ENCODE results near the gene CDHR5.

CDHR5 gene

GRCh38 chr11:612201-612960, 12.4 kb downstream of the CDHR5 start:
- Histone ChIP-seq H3K4me1 (ENCODE audit: control insufficient read depth in 5 of 5, insufficient read depth in 5 of 5, low read length in 5 of 5) (peaks cover 0 to 45% (median 26%) of the 10 kb centered on the region in 5 donors), H3K9ac (ENCODE audit: low read length in 5 of 5) (no peak overlapping the region), H3K27ac (ENCODE audit: low read depth, low read length) (no peak overlapping the region), H3K36me3 (ENCODE audit: control insufficient read depth in 5 of 5, insufficient read depth in 5 of 5, low read length in 5 of 5) (peaks cover 0 to 65% (median 60%) of the 10 kb centered on the region in 5 donors), H3K4me3 (ENCODE audit: low read depth in 1 of 5, low read length in 5 of 5) (no peak overlapping the region), H3K27me3 (ENCODE audit: control insufficient read depth in 5 of 5, insufficient read depth in 4 of 5, low read length in 5 of 5) (no peaks in the 10 kb centered on the region), H3K9me3 (ENCODE audit: control insufficient read depth in 5 of 5, low read length in 5 of 5) (no peaks in the 10 kb centered on the region)

DNA sequence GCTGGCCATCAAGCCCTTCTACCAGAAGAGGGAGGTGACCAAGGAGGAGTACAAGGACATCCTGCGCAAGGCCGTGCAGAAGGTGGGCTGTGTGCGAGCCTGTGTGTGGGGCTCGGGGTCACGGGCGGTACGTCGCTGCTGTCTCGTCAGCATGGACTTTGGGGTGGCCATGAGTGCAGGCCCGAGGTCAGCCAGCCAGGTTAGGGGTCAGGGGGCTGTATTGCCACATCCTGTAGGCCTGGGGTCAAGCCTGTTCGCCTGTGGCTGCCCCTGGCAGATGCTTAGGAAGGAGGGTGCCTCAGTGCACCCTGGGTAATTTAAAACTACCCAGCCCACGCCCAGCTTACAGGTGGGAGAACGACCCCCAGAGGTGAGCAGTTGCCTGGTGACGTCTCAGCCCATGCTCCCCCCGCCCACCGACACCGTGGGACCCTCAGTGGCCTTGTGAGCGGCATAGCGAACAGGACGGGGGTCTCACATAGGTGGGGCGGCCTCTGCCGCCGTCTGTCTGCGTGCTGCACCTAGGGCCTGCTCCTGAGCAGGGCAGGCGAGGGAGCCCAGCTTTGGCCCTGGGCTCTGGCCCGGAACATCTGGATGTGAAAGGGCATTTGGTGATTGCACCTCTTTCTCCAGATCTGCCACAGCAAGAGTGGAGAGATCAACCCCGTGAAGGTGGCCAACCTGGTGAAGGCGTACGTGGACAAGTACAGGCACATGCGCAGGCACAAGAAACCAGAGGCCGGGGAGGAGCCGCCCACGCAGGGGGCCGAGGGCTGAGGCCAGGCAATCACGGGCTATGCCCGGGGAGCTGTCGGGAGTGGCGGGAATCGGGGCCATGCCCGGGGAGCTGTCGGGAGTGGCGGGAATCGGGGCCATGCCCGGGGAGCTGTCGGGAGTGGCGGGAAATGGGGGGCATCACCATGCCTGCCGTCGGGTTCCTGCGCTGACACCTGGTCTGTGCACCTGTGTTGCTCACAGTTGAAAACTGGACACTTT, 13.5 kb downstream of the CDHR5 start:
- no peaks in the 10 kb centered on the region for H3K27me3 ChIP-seq (ENCODE audit: control insufficient read depth in 5 of 5, insufficient read depth in 4 of 5, low read length in 5 of 5)
- no peak overlapping the region for H3K27ac ChIP-seq (ENCODE audit: low read depth, low read length)
- H3K9me3 ChIP-seq (ENCODE audit: control insufficient read depth in 5 of 5, low read length in 5 of 5) = no peaks in the 10 kb centered on the region
- H3K4me3 ChIP-seq (ENCODE audit: low read depth in 1 of 5, low read length in 5 of 5) = no peak overlapping the region
- peaks cover 0 to 76% (median 71%) of the 10 kb centered on the region in 5 donors for H3K36me3 ChIP-seq (ENCODE audit: control insufficient read depth in 5 of 5, insufficient read depth in 5 of 5, low read length in 5 of 5)
- peaks cover 0 to 37% (median 22%) of the 10 kb centered on the region in 5 donors for H3K4me1 ChIP-seq (ENCODE audit: control insufficient read depth in 5 of 5, insufficient read depth in 5 of 5, low read length in 5 of 5)
- no peak overlapping the region for H3K9ac ChIP-seq (ENCODE audit: low read length in 5 of 5)

DNA sequence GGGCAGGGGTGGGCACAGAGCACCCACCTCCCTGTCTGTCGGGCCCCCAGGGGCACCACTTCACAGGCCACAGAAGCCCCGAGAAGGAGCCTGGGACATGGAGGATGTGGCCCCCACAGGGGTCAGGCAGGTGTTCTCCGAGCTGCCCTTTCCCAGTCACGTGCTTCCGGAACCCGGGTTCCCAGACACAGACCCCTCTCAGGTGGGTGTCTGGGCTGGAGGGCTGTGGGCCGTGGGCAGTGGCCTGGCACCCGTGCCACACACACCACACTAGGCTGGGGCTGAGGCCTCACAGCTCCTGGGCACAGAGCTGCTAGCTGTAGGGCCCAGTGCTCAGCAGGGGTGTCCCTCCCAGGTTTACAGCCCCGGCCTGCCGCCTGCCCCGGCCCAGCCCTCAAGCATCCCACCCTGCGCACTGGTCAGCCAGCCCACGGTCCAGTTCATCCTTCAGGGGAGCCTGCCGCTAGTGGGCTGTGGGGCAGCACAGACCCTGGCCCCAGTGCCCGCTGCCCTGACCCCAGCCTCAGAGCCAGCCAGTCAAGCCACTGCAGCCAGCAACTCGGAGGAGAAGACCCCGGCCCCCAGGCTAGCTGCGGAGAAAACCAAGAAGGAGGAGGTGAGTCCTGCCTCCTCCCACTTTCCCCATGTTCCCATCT, 14.5 kb downstream of the CDHR5 start:
- H3K27me3 ChIP-seq (ENCODE audit: control insufficient read depth in 5 of 5, insufficient read depth in 4 of 5, low read length in 5 of 5) = no peaks in the 10 kb centered on the region
- no peak overlapping the region for H3K27ac ChIP-seq (ENCODE audit: low read depth, low read length)
- H3K36me3 ChIP-seq (ENCODE audit: control insufficient read depth in 5 of 5, insufficient read depth in 5 of 5, low read length in 5 of 5) = peaks cover 0 to 86% (median 81%) of the 10 kb centered on the region in 5 donors
- no peaks in the 10 kb centered on the region for H3K9me3 ChIP-seq (ENCODE audit: control insufficient read depth in 5 of 5, low read length in 5 of 5)
- no peak overlapping the region for H3K9ac ChIP-seq (ENCODE audit: low read length in 5 of 5)
- peaks cover 0 to 30% (median 17%) of the 10 kb centered on the region in 5 donors for H3K4me1 ChIP-seq (ENCODE audit: control insufficient read depth in 5 of 5, insufficient read depth in 5 of 5, low read length in 5 of 5)
- H3K4me3 ChIP-seq (ENCODE audit: low read depth in 1 of 5, low read length in 5 of 5) = no peak overlapping the region

DNA sequence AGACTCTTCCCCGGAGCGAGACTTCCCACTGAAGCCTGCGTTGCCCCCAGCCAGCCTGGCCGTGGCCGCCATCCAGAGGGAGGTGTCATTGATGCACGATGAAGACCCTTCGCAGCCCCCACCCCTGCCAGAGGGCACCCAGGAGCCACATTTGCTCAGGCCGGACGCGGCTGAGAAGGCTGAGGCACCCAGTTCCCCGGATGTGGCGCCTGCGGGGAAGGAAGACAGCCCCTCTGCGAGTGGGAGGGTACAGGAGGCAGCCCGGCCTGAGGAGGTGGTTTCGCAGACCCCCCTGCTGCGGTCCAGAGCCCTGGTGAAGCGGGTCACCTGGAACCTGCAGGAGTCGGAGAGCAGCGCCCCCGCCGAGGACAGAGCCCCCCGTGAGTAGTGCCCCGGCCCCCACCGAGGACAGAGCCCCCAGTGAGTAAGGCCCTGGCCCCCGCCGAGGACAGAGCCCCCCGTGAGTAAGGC, 15.4 kb downstream of the CDHR5 start:
- Histone ChIP-seq H3K4me1 (ENCODE audit: control insufficient read depth in 5 of 5, insufficient read depth in 5 of 5, low read length in 5 of 5) (peaks cover 0 to 21% (median 8%) of the 10 kb centered on the region in 5 donors), H3K27ac (ENCODE audit: low read depth, low read length) (no peak overlapping the region), H3K9ac (ENCODE audit: low read length in 5 of 5) (no peak overlapping the region), H3K27me3 (ENCODE audit: control insufficient read depth in 5 of 5, insufficient read depth in 4 of 5, low read length in 5 of 5) (no peaks in the 10 kb centered on the region), H3K9me3 (ENCODE audit: control insufficient read depth in 5 of 5, low read length in 5 of 5) (no peaks in the 10 kb centered on the region), H3K36me3 (ENCODE audit: control insufficient read depth in 5 of 5, insufficient read depth in 5 of 5, low read length in 5 of 5) (peaks cover 0 to 92% (median 90%) of the 10 kb centered on the region in 5 donors), H3K4me3 (ENCODE audit: low read depth in 1 of 5, low read length in 5 of 5) (no peak overlapping the region)

- Histone ChIP-seq H3K4me3 (ENCODE audit: low read depth in 1 of 5, low read length in 5 of 5) (no peak overlapping the region), H3K4me1 (ENCODE audit: control insufficient read depth in 5 of 5, insufficient read depth in 5 of 5, low read length in 5 of 5) (peaks cover 0 to 16% (median 2%) of the 10 kb centered on the region in 5 donors), H3K9me3 (ENCODE audit: control insufficient read depth in 5 of 5, low read length in 5 of 5) (no peaks in the 10 kb centered on the region), H3K9ac (ENCODE audit: low read length in 5 of 5) (no peak overlapping the region), H3K27ac (ENCODE audit: low read depth, low read length) (no peak overlapping the region), H3K36me3 (ENCODE audit: control insufficient read depth in 5 of 5, insufficient read depth in 5 of 5, low read length in 5 of 5) (peaks cover 0 to 96% (median 94%) of the 10 kb centered on the region in 5 donors), H3K27me3 (ENCODE audit: control insufficient read depth in 5 of 5, insufficient read depth in 4 of 5, low read length in 5 of 5) (no peaks in the 10 kb centered on the region)
Observed at GRCh38 chr11:608791-609251, 15.9 kb downstream of the CDHR5 start.

- H3K27ac ChIP-seq (ENCODE audit: low read depth, low read length) = no peak overlapping the region
- peaks cover 0 to 100% (median 96%) of the 10 kb centered on the region in 5 donors for H3K36me3 ChIP-seq (ENCODE audit: control insufficient read depth in 5 of 5, insufficient read depth in 5 of 5, low read length in 5 of 5)
- H3K4me3 ChIP-seq (ENCODE audit: low read depth in 1 of 5, low read length in 5 of 5) = no peak overlapping the region
- H3K27me3 ChIP-seq (ENCODE audit: control insufficient read depth in 5 of 5, insufficient read depth in 4 of 5, low read length in 5 of 5) = no peaks in the 10 kb centered on the region
- H3K4me1 ChIP-seq (ENCODE audit: control insufficient read depth in 5 of 5, insufficient read depth in 5 of 5, low read length in 5 of 5) = peaks cover 0 to 14% (median 0%) of the 10 kb centered on the region in 5 donors
- H3K9ac ChIP-seq (ENCODE audit: low read length in 5 of 5) = no peak overlapping the region
- H3K9me3 ChIP-seq (ENCODE audit: control insufficient read depth in 5 of 5, low read length in 5 of 5) = no peaks in the 10 kb centered on the region
Observed at GRCh38 chr11:607971-608659, 16.6 kb downstream of the CDHR5 start.

- Histone ChIP-seq H3K4me1 (ENCODE audit: control insufficient read depth in 5 of 5, insufficient read depth in 5 of 5, low read length in 5 of 5) (peaks cover 0 to 14% (median 0%) of the 10 kb centered on the region in 5 donors), H3K36me3 (ENCODE audit: control insufficient read depth in 5 of 5, insufficient read depth in 5 of 5, low read length in 5 of 5) (peaks cover 0 to 100% (median 94%) of the 10 kb centered on the region in 5 donors), H3K9me3 (ENCODE audit: control insufficient read depth in 5 of 5, low read length in 5 of 5) (no peaks in the 10 kb centered on the region), H3K9ac (ENCODE audit: low read length in 5 of 5) (no peak overlapping the region), H3K4me3 (ENCODE audit: low read depth in 1 of 5, low read length in 5 of 5) (no peak overlapping the region), H3K27me3 (ENCODE audit: control insufficient read depth in 5 of 5, insufficient read depth in 4 of 5, low read length in 5 of 5) (no peaks in the 10 kb centered on the region), H3K27ac (ENCODE audit: low read depth, low read length) (no peak overlapping the region)
Observed at GRCh38 chr11:607020-607780, 17.6 kb downstream of the CDHR5 start.

GRCh38 chr11:606245-606644, 18.5 kb downstream of the CDHR5 start:
- Histone ChIP-seq H3K9me3 (ENCODE audit: control insufficient read depth in 5 of 5, low read length in 5 of 5) (no peaks in the 10 kb centered on the region), H3K27me3 (ENCODE audit: control insufficient read depth in 5 of 5, insufficient read depth in 4 of 5, low read length in 5 of 5) (no peaks in the 10 kb centered on the region), H3K4me1 (ENCODE audit: control insufficient read depth in 5 of 5, insufficient read depth in 5 of 5, low read length in 5 of 5) (peaks cover 0 to 14% (median 0%) of the 10 kb centered on the region in 5 donors), H3K27ac (ENCODE audit: low read depth, low read length) (no peak overlapping the region), H3K4me3 (ENCODE audit: low read depth in 1 of 5, low read length in 5 of 5) (no peak overlapping the region), H3K9ac (ENCODE audit: low read length in 5 of 5) (no peak overlapping the region), H3K36me3 (ENCODE audit: control insufficient read depth in 5 of 5, insufficient read depth in 5 of 5, low read length in 5 of 5) (peaks cover 0 to 100% (median 93%) of the 10 kb centered on the region in 5 donors)

Data from subcutaneous abdominal adipose tissue (tissue), 5 donors.